HAP-1 (cell line): ENCODE data around the gene ADCY9.
"Not testable (repeated sequence)": the region's sequence is repeated elsewhere in the genome, so short reads cannot be mapped to it uniquely, and the experiment has no call there.

Experiments
- DNase-seq, 2 experiments: peaks; one replicate each; pipeline ENCODE4 v3.0.0-alpha.2; 2016 to 2020; ENCODE audit warnings: low spot score in 2 of 2
- H3K27me3 ChIP-seq: fragments of 250-450 bp; sonication (Bioruptor Pico); 2 replicates; pipeline ENCODE4 v1.5.1; 2020; ENCODE audit warnings: low read depth, mild to moderate bottlenecking, moderate library complexity
- H3K36me3 ChIP-seq: fragments of 250-450 bp; sonication (Bioruptor Pico); replicated peaks from 2 replicates; pipeline ENCODE4 v1.5.1; 2020; ENCODE audit warnings: mild to moderate bottlenecking
- H3K4me1 ChIP-seq: fragments of 250-450 bp; sonication (Bioruptor Pico); 2 replicates; pipeline ENCODE4 v1.5.1; 2020; ENCODE audit warnings: mild to moderate bottlenecking
- H3K4me3 ChIP-seq: fragments of 250-450 bp; sonication (Bioruptor Pico); 2 replicates; pipeline ENCODE4 v1.5.1; 2020; ENCODE audit warnings: mild to moderate bottlenecking, moderate library complexity
- H3K9me3 ChIP-seq: fragments of 250-450 bp; sonication (Bioruptor Pico); 2 replicates; pipeline ENCODE4 v1.5.1; 2020; ENCODE audit warnings: mild to moderate bottlenecking, moderate library complexity
- in situ Hi-C: fragments of 300-500 bp; cut with MboI; formaldehyde crosslinking; loops from 3 replicates; pipeline ENCODE4 v1.14.3; 2020; ENCODE audit warnings: low sequenced_read_pairs, inconsistent platforms, mixed read lengths

Gene ADCY9

GRCh38 chr16:4038448-4038847, 77.8 kb downstream of the ADCY9 start:
- H3K27me3 ChIP-seq = no peaks in the 10 kb centered on the region
- H3K36me3 ChIP-seq = no peaks in the 10 kb centered on the region; the same call in 1 of the 2 replicates
- H3K4me1 ChIP-seq = no peaks in the 10 kb centered on the region
- H3K9me3 ChIP-seq = no peaks in the 10 kb centered on the region
- no peak overlapping the region for H3K4me3 ChIP-seq
- no peak for DNase-seq
- in situ Hi-C loops = no loop called here

DNA sequence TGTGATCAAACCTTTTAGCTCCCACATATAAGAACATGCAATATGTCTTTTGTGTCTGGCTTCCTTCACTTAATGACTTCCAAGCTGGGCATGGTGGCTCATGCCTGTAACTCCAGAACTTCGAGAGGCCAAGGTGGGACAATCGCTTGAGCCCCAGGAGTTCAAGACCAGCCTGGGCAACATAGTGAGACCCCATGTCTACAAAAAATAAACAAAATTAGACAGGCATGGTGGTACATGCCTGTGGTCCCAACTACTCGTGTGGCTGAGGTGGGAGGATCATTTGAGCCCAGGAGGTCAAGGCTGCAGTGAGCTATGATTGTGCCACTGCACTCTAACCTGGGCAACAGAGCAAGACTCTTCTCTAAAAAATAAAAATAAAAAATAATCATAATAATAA, 79.3 kb downstream of the ADCY9 start:
- H3K4me1 ChIP-seq, H3K4me3 ChIP-seq, in situ Hi-C loops, DNase-seq, H3K27me3 ChIP-seq, H3K36me3 ChIP-seq, H3K9me3 ChIP-seq: not testable (repeated sequence)

GRCh38 chr16:4034963-4035362, 81.3 kb downstream of the ADCY9 start:
- no peaks in the 10 kb centered on the region for H3K9me3 ChIP-seq
- no peaks in the 10 kb centered on the region for H3K4me1 ChIP-seq
- no peak overlapping the region for H3K4me3 ChIP-seq
- H3K36me3 ChIP-seq = no peaks in the 10 kb centered on the region; the same call in 1 of the 2 replicates
- H3K27me3 ChIP-seq = no peaks in the 10 kb centered on the region
- DNase-seq = no peak
- in situ Hi-C loops = no loop called here

GRCh38 chr16:4033951-4034350, 82.3 kb downstream of the ADCY9 start:
- in situ Hi-C loops = no loop called here
- Histone ChIP-seq H3K36me3 (no peaks in the 10 kb centered on the region), H3K4me3 (no peak overlapping the region), H3K4me1 (no peaks in the 10 kb centered on the region), H3K9me3 (no peaks in the 10 kb centered on the region), H3K27me3 (no peaks in the 10 kb centered on the region)
- DNase-seq = no peak

DNA sequence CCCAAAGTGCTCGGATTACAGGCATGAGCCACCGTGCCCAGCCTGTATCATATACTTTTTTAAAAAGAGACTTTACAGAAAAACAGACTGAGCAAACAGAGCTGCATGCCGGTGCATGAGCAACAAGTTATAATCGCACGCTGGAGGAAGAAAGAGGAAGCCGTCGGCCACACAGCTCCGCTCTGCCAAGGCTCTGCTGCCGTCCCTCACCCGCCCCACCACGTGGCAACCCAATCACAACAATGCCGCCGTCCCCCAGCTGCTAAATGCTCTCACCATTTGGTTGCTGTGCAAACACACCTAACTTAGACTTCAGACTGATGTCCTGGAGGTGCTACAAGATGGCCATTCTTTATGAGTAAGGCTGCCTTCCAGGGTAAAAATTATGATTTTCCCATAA, 83.5 kb downstream of the ADCY9 start:
- Histone ChIP-seq H3K36me3 (no peaks in the 10 kb centered on the region), H3K4me3 (no peak overlapping the region), H3K9me3 (no peaks in the 10 kb centered on the region), H3K4me1 (no peaks in the 10 kb centered on the region), H3K27me3 (no peaks in the 10 kb centered on the region)
- no peak for DNase-seq
- in situ Hi-C loops = no loop called here

- Histone ChIP-seq H3K36me3 (no peaks in the 10 kb centered on the region), H3K4me3 (no peak overlapping the region), H3K9me3 (no peaks in the 10 kb centered on the region), H3K27me3 (no peaks in the 10 kb centered on the region), H3K4me1 (no peaks in the 10 kb centered on the region)
- DNase-seq = no peak
- in situ Hi-C loops = no loop called here
Measured at GRCh38 chr16:4028144-4028543, 88.1 kb downstream of the ADCY9 start.

GRCh38 chr16:4026854-4027253, 89.4 kb downstream of the ADCY9 start:
- H3K4me1 ChIP-seq = no peaks in the 10 kb centered on the region
- no peaks in the 10 kb centered on the region for H3K36me3 ChIP-seq
- in situ Hi-C loops = no loop called here

GRCh38 chr16:4025428-4025827, 90.8 kb downstream of the ADCY9 start:
- Histone ChIP-seq H3K4me1 (no peaks in the 10 kb centered on the region), H3K27me3 (no peaks in the 10 kb centered on the region), H3K9me3 (no peaks in the 10 kb centered on the region), H3K4me3 (no peak overlapping the region), H3K36me3 (no peaks in the 10 kb centered on the region)
- in situ Hi-C loops = no loop called here
- DNase-seq = no peak

More at GRCh38 chr16:4026854-4027253, 89.4 kb downstream of the ADCY9 start:
- no peak for DNase-seq
- Histone ChIP-seq H3K27me3 (no peaks in the 10 kb centered on the region), H3K9me3 (no peaks in the 10 kb centered on the region), H3K4me3 (no peak overlapping the region)

- no peak for DNase-seq
- no peaks in the 10 kb centered on the region for H3K27me3 ChIP-seq
- no peaks in the 10 kb centered on the region for H3K4me1 ChIP-seq
- no peaks in the 10 kb centered on the region for H3K36me3 ChIP-seq
- in situ Hi-C loops = no loop called here
- H3K4me3 ChIP-seq = no peak overlapping the region
- H3K9me3 ChIP-seq = no peaks in the 10 kb centered on the region
Measured at GRCh38 chr16:4021916-4022315, 94.3 kb downstream of the ADCY9 start.

DNA sequence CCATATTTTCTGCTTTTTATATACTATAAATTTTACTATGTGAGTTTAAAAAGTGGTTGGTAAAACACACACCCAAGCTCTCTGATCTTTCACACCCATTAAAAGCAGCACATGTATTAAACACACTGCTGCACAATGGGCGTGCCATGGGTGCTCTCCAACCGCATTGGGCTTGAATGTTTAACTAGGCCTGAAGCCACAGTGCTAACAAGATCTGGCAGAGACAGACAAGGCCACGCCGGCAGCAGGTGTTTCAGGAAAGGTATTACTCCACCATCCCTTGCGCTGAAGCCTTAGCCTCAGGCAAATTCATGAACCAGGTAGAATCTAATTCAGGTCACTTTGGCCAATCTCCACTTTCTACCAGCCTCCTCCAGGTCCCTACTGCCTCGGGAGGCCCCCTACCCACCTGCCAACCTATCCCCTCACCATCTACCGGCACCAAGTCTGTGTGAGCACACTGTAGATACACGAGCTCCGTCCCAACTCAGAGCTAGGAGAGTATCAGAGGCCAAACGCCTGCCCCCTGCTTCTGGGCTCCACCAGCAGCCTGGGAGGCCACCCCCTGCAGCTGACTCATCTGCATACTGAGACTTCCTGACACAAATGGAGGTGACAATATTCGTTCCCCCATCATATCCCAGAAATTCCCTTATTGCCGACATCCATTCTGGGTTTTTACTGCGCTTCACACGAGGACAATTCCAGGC, 95.0 kb downstream of the ADCY9 start:
- no peaks in the 10 kb centered on the region for H3K27me3 ChIP-seq
- H3K4me3 ChIP-seq = no peak overlapping the region
- in situ Hi-C loops = no loop called here
- no peaks in the 10 kb centered on the region for H3K4me1 ChIP-seq
- no peak for DNase-seq
- no peaks in the 10 kb centered on the region for H3K9me3 ChIP-seq
- H3K36me3 ChIP-seq = no peaks in the 10 kb centered on the region

DNA sequence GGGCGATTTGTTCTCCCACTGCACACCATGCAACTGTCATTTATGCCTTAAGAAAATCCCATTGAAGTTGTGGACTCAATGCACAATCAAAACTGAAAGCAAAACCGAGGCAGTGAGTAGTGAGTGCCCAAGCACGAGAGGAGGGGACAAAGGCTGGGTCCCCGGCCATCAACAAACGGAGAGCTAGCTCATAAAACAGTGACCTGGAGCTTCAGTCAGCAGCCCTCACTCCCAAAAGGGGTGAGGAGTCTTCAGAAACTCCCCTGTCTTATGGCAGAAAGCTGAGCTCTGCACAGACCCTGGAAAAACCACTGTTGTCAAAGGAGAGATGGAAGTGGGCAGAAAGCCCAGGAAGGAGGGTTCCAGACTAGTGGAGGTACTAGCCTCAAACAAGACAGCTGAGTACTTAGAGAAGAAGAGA, 96.9 kb downstream of the ADCY9 start:
- Histone ChIP-seq H3K36me3 (no peaks in the 10 kb centered on the region), H3K4me3 (no peak overlapping the region), H3K27me3 (no peaks in the 10 kb centered on the region), H3K9me3 (no peaks in the 10 kb centered on the region), H3K4me1 (no peaks in the 10 kb centered on the region)
- in situ Hi-C loops = no loop called here
- DNase-seq = no peak

DNA sequence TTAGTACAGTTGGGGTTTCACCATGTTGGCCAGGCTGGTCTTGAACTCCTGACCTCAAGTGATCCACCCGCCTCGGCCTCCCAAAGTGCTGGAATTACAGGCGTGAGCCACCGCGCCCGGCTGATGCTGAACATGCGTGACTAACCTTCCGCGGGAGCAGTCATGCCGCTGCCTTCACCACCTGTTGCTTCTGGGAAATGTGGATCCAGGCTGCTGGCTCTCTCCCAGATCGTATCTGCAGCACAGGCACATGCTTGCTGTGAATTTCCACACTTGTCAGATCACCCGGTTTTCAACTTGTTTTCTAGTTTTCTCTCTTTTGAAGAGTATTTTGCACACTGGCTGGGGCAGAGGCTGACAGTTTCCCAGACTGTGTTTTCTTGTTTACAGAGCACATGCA, 97.9 kb downstream of the ADCY9 start:
- no peaks in the 10 kb centered on the region for H3K9me3 ChIP-seq
- peaks cover 7% of the 10 kb centered on the region for H3K4me1 ChIP-seq
- DNase-seq = no peak
- H3K36me3 ChIP-seq = no peaks in the 10 kb centered on the region
- in situ Hi-C loops = no loop called here
- no peak overlapping the region for H3K4me3 ChIP-seq
- H3K27me3 ChIP-seq = no peaks in the 10 kb centered on the region

- H3K4me1 ChIP-seq = peaks cover 13% of the 10 kb centered on the region
- H3K4me3 ChIP-seq = no peak overlapping the region
- H3K9me3 ChIP-seq = no peaks in the 10 kb centered on the region
- in situ Hi-C loops = no loop called here
- no peaks in the 10 kb centered on the region for H3K36me3 ChIP-seq
- no peaks in the 10 kb centered on the region for H3K27me3 ChIP-seq
- no peak for DNase-seq
Measured at GRCh38 chr16:4017807-4018206, 98.4 kb downstream of the ADCY9 start.

- no peak for DNase-seq
- H3K4me3 ChIP-seq = no peak overlapping the region
- no peaks in the 10 kb centered on the region for H3K36me3 ChIP-seq
- no peaks in the 10 kb centered on the region for H3K9me3 ChIP-seq
- in situ Hi-C loops = no loop called here
- peaks cover 13% of the 10 kb centered on the region for H3K4me1 ChIP-seq
- no peaks in the 10 kb centered on the region for H3K27me3 ChIP-seq
Measured at GRCh38 chr16:4016658-4017057, 99.6 kb downstream of the ADCY9 start.

DNA sequence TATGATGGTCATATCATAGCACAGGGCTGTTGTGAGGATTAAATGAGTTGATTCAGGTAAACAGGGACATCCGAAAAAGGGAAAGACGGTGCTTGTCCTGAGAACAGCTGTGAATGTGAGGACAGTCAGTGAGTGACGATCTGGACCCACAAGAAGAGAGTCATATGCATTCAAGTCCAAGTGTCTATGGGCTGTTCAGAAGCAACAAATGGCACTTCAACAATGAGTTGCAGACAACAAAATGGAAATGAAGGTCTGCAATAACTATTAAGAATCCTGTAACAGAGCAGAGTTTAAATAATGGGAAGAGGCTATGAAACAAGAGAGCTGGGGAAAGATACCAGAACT, 100.3 kb downstream of the ADCY9 start:
- Histone ChIP-seq H3K27me3 (no peaks in the 10 kb centered on the region), H3K36me3 (no peaks in the 10 kb centered on the region), H3K4me1 (peaks cover 13% of the 10 kb centered on the region), H3K9me3 (no peaks in the 10 kb centered on the region), H3K4me3 (no peak overlapping the region)
- in situ Hi-C loops = no loop called here
- no peak for DNase-seq
